ENCODE results near the gene FARSB.

The FARSB gene

DNA sequence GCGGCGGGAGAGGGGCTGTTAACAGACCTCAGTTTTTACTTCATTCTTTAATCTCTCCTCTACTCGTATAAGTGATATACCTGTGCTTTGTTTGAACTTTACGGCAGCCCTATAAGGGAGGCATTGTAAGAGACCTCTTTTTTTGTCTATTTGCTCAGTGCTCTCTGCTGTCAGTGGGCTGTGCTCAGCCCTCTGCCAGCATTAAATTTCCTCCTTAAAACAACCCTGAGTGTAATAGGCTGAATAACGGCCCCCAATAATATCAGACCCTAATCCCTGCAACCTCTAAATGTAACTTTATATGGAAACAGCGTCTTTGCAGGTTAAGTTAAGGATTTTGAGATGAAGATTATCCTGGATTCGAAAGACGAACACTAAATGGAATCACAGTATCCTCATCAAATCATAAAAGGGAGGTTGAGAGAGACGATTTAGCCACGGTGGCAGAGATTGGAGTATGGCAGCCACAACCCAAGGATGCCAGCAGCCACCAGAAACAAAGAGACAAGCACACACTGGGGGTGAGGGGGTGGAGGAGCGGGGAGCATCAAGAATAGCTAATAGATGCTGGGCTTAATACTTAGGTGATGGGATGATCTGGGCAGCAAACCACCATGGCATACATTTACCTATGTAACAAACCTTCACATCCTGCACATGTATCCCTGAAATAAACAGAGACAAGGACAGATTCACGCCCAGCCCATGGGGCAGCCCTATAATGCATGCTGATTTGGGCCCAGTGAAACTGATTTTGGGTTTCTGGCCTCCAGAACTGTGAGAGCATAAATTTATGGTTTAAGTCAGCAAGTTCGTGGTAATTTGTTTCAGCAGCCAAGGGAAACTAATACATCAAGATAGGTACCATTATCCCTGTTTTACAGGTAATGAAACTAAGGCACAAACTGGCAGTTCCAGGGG, 894 bp upstream of the FARSB start:
- no peak for FAIRE-seq

DNA sequence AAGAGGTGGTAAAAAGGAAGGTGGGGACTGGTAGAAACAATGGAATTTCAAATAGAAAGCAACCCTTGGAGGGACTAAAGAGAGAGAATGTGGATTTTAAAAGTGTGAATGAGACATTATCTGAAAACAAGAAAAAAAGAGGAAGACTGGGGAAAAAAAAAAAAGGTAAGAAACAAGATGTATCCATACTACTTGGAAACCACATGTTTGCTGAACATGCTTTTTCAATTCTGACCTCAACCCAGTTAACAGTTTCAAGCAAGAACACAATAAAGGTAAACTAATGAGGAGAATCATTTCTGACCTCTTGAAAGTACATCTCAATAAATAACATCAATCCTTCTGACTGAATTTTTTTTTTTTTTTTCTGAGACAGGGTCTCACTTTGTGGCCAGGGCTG, 2.6 kb downstream of the FARSB start:
- FAIRE-seq: no peak

DNA sequence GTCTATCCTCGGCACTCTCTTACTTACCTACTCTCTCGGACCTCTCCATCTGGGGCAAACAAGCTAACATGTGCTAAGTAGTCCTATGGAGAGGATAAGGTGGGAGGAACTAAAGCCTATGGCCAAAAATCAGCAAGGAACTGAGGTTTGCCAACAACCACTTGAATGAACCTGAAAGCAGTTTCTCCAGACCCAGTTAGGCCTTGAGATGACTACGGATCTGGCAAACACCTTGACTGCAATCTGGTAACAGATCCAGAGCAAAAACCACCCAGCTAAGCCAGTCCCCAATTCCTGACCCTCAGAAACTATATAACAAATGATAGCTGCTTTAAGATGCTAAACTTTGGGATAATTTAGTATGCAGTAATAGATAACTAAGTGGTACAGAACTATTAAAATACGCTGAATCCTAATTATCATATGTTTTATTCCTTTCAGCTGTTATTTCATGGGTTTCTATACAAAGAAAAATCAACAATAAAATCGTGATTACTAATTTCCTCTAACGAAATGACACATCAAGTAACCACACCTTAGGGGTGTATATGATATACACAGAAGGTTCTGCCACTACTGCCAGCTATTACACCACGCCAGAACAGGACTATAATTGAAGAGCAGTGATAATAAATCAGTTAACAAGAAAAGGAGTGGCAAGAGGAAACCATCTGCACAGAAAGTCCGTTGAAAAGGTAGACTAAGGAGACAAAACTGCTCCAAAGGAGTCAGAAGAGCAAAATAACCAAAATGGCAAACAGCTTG, 3.2 kb downstream of the FARSB start:
- FAIRE-seq: no peak

DNA sequence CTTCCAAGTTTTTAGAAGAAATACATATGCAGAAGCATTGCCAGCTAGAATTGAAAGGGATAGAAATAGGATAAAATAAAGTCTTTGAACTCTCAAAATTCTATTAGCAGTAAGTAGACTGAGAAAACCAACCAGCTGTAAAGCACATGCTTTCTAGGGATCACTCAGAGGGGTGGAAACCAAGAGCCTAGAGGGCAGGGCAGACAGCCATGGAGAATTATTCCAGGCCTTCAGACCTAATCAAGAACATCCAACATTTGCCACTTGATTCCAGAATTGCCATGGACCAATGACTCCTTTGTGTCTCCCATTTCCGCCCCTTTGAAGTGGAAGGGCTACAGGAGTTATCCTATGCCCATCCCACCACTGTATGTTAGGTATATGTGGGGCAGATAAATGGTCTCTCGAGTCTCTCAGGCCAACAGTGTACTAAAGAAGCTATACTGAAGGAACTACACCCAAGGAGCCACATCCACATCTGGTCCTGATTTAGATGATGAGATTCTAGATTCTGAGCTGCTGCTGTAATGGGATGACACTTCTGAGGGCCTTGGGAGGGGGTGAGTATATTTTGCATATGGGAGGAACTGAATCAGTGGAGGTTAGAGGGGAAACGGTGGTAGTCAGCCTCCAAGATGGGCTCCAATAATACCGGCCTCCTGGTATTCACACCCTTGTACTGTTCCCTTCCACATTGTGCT, 4.0 kb downstream of the FARSB start:
- no peak for FAIRE-seq

DNA sequence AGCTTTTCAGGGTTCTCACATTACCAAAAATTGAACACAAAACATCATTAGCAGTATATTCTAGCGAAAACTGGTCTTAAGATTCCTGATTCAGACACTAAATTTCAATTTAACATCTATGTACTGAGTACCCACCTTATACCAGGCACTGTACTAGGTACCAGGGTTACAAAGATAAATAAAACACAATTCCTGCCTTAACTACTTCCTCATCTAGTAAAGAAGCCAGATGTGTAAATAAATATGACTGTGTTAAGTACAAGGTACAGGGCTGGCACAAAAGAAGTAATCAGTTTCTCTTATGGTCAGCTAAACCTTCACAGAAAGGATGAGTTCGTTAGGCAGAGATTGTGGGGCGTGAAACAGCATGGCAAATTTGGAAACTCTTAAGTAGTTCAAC, 6.1 kb downstream of the FARSB start:
- no peak for FAIRE-seq

DNA sequence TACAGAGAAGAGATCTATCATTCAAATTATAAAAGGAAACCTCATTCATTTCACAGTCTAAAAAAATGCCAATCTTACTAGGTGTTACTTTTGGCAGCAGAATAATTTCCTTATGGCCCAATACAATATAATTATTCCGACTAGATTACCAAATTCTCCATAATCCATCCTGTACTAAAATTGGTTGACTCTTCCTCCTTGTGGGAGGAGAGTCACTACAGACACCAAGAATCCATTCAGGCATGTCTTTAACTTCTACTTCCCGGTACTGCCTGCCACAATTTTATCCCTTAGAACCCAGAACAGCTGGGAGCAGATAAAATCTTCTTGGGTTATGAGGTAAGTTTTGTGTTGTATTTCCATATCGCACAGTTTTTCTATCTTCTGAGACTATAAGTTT, 9.9 kb downstream of the FARSB start:
- FAIRE-seq: no peak

DNA sequence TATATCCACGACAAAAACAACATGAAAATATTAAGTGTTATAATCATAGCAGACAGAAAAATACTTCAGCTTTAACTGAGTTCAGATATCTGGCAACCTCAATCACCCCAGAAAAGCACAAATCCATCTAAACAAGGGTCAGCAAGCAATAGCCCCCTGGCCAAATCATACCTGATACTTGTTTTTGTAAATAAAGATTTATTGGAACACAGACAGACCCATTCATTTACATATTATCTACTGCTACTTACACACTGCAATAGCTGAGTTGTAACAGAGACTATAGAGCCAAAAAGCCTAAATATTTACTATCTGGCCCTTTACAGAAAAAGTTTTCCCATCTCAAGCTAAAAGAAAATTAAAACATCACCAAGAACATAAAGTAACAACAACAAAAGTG, 12.8 kb downstream of the FARSB start:
- FAIRE-seq: no peak

DNA sequence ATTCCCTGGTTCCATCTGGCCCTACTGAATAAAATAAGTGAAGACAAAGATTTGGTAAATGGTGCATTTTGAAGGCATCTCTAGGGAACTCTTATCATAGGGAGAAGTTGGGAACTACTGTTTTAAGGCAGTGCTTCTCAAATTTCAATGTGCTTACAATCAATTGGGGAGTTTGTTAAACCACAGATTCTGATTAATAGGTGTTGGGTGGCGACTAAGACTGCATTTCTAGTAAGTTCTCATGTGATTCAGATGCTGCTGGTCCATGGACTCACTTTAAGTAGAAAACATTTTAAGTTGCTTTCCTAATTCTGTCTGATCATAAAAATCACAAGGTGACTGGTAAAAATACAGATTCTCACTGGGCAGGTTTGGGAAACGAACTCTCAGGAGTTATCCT, 14.6 kb downstream of the FARSB start:
- no peak for FAIRE-seq

DNA sequence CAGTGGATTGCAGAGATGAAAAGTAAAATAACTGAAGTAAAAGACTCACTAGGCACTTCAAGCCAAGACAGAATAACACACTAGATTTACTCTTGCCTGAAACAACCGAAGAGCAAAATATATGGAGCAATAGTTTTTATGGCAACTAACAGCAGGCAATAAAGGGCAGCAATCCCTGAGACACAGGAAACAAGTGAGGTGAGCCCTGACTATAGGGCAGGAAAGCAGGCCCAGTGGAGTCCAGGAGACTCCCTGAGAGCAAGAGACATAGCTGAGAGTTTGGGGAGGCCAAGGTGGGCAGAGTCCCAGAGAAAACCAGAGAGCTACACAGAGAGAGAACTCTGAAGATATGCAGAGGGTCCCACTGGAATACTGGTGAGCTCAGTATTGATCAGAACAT, 18.8 kb downstream of the FARSB start:
- no peak for FAIRE-seq

DNA sequence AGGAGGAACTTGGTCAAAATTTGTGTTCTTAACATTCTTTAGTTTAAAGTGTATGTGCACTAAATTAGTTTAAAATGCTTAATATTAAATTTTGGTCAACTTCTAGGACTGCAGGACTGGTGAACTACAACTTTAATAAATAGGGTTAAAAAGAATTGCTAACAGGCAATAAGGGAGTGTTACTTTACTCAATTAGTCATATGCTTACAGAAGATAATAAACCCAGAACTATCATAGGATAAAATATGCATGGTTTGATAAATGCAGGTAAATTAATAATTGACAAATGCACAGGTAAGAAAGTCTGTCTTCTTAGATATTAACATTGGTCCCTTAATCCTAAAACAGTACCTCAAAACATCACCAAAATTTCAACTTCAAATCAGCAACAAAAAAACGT, 20.6 kb downstream of the FARSB start:
- no peak for FAIRE-seq

DNA sequence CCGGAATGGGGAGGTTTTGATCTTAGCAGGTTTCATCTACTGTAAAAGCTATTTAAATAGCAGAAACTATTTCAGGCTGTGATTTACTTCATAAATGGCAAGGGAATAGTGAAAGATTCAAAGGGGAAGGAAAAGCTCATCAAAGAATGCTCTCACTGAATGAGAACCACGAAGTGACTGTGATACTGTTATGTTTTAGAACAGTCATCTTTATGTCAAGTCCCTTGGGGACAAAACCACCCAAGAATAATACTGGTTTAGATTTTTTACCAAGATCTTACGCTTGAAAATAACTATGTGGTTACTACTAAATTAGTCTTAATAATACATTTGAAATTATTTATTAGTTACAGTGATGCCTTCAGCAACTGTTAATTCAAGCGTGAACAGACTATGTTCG, 28.1 kb downstream of the FARSB start:
- FAIRE-seq: no peak

DNA sequence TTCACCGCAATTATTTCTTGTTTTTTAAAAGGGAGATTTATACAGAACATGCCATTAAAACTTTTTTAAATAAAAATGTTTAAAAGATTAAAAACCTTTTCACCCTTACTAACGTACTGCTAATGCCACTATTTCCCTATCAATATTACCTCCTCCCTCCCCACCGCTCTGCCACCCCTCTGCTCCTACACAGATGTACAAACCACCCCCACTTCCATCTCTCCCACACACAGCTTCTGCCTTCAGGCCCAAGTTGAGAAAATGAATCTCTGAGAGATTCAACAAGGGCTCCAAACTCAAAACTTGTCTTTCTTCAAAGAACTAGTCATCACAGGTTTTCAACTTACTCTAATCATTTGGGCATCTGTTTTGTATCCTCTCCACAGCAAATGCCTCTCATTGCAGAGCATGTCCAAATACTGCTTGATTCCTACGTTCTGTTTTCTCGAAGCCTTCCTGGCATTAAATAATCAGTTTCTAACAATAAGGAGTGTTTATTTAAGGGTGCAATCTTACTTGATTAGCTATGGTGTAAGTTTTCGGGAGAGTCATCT, 32.1 kb downstream of the FARSB start:
- FAIRE-seq: no peak

DNA sequence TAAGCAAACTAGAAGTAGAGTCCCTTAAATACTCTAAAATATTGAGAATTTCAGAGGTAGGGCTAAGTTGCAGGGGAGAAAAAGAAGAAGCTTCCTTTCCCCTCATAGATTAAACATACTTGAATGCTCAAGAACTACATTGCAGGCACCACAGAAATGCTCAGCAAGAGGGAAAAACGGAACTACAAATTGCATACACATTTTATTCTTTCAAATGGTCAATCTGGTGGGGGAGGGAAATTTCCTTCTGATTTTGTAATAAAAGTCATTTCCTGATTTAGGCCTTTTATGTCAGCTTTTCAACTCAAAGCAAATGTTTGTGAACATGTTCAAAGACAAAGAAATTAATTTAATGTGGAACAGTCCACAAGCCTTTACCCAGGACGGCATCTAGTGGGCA, 33.0 kb downstream of the FARSB start:
- FAIRE-seq: no peak

DNA sequence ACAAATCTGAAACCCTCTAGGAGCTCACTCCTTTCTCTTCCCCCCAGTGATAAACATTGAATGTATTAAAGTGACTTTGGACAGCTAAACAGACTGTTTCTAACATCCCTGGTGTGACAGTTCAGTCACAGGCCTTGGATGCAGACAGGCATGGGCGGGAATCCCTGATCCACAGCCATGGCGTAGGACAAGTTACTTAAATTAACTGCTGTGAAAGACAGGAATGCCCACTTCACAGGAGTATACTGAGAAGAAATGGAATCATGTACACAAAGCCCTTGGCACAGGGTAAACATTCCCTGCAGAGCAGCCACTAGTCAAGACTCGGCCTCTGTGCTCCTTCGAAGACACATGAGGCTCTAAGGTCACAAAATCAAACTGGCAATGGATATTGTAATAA, 34.0 kb downstream of the FARSB start:
- no peak for FAIRE-seq

DNA sequence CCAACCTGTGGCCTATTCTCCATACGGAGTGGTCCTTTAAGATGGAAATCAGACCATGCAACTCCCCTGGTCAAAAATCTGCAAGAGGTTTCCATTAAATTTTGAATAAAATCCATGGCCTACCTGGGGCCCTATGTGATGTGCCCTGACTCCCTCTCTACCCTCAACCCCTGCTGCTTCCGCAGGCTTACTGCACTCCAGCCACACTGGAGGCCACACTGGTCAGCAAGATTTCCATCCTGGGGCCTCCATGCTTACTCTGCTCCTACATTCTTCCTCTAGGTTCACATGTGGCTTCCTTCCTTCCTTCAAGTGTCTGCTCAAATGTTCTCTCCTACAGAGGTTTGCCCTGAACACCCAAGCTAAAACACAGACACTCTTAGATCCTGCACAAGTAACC, 40.6 kb downstream of the FARSB start:
- FAIRE-seq: no peak

DNA sequence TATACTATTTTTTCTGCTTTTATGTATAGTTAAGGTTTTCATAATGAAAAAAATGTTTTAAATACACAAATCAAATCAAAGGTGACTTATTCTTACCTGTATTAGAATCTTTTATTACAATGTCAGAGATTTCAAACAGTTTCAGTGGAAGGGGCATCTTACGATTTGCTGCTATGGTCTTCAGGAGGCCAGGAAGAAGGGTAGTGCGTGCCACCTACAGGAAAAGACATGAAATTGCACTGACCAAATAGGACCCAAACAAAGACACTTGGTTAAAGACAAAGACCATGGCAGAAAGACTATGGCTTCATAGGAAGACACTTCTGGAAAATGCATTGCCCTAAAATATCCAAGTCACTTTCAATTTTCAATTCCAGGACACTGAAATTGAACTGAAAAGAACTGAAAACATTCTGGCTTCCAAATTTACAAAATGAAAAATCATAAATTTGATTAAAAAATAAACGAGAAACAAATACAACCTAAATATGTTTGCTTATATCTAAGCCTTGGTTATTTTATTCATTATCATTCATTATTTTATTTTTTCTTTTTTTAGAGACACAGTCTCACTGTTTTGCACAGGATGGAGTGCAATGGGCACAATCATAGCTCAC, 42.1 kb downstream of the FARSB start:
- peak; percentile 76 for FAIRE-seq

DNA sequence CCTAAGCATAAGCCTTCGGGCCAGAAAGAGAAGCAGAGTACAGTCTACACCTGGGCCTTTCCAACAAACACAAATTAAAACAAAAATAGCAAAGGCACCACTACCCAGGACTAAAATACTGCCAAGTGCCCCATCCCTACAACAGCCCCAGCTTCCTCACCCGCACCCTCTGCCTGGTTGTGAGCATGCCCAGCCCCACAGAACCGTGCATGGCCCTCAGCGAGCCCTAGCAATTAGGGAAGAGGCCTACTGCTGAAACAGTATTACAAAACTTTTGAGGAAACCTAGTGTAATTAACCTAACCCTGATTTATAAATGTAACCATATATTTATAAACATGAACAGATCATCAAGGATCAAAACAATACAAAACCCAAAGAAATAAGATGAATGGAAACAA, 44.2 kb downstream of the FARSB start:
- no peak for FAIRE-seq

DNA sequence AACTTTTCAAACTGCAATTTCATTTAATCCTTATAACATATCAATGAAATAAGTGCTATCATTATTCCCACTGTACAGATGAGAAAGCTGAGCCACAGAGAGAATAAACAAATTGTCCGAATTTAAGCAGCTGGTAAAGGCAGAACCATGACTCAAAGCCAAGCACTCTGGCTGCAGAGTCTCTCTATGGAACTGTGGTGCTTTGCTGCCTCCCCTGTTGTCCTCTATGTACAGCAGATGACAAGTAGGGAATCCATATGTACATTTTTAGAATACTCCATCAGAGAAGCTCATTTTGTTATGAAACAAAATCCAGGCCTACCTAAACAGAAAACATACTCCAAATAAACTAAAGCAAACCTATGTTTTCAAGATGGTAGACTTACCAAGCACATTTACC, 45.1 kb downstream of the FARSB start:
- no peak for FAIRE-seq

DNA sequence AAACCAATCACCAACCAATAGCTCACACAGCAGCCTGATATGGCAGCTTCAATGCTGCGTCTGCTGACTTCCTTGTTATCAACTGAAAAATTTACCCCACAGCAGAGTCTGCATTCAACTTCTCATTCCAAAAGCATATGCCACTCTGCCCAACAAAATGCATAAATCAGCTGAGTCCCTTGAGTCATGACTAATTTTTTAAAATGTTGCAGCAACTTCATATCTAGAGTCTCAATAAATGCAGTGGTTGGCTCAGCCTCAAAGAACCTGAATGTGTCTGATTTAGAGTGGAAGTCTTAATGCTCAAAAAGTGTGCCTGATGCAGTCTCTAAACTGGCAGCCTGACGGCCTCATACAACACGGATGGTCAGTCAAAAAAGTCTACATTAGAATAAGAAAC, 46.5 kb downstream of the FARSB start:
- no peak for FAIRE-seq

DNA sequence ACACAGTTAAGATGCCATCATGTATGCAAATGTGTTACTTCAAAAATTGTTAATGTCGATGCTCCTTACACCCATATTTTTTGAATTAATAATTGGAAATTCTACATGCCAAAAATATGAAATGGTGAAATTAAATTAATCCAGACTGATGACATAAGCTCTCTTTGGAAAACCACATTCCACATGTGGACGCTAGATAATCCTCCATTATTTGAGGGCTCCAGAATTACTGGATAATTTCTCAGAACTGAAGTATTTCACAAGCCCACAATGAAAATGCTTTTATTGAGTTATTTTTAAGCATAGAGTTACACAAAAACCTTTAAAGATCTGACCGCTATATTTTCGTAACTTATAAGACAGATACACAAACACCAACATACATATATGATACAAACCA, 47.8 kb downstream of the FARSB start:
- no peak for FAIRE-seq

DNA sequence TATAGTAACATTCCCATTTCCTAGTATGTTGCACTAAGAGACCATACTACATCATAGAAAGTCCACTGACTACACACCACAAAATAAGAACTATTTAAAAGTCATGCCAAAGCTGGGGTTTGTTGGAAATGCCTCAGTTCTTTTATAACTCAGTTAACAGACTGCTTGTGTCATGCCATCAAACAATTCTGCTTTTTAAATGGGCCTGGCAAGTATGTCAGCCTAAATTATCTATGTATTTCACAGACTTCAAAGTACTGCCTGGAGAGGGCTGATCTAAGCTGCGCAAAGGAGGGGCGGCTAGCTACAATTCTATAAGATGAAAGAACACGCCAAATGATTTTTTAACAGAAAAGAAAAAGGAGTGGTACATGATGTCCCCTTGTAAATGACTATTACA, 49.6 kb downstream of the FARSB start:
- no peak for FAIRE-seq

DNA sequence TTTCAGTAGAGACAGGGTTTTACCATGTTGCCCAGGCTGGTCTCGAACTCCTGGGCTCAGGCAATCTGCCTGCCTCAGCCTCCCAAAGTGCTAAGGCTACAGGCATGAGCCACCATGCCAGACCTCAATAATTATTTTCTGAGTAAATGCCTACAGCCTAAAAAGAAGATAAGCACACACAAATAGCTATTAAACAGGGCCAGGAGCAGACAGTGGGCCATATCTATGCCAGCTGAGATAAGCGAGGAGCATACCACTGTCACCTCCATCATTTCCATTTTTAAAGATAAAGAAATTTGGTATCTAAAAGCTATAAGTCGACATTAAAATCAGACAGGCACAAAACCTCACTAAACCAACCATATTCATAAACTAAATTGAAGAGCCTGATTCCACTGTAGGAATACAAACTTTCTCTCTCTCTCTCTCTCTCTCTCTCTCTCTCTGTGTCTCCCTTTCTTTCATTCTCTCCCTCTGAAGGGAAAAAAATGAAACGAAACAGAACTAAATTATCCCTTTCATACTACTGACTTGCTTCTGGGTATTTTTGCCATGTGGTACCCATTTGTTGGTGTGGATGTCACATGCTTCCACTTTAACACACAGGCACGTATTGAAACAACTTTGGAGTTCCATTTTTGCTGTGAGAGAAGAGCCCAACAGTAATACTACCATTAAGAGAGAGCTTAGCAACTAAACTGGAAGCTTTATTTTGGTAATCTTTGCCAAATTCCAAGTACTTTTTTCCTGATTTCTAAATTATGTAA, 51.0 kb downstream of the FARSB start:
- FAIRE-seq: no peak
